WTC11 (cell line): ENCODE measurements around the gene GNLY.
"Not testable (repeated sequence)": the region's sequence is repeated elsewhere in the genome, so short reads cannot be mapped to it uniquely, and the experiment has no call there.

Source experiments
- MAX ChIP-seq: sonication (generic); formaldehyde crosslinking; IDR thresholded peaks from 2 replicates; pipeline ENCODE4 v1.8.0; 2022; ENCODE audit warnings: mild to moderate bottlenecking, missing genetic modification reagents
- NFYB ChIP-seq: sonication (generic); formaldehyde crosslinking; conservative IDR thresholded peaks from 2 replicates; pipeline ENCODE4 v1.8.0; 2022; ENCODE audit warnings: low read depth, missing genetic modification reagents
- NR2C2 ChIP-seq: sonication (generic); formaldehyde crosslinking; IDR thresholded peaks from 2 replicates; pipeline ENCODE4 v1.8.0; 2022; ENCODE audit warnings: mild to moderate bottlenecking, missing genetic modification reagents

- TF ChIP-seq NFYB; MAX; NR2C2 (CRISPR knock-in tag): not testable (repeated sequence)
These were observed 33.9 kb upstream of the GNLY start for GRCh38 chr2:85660301-85660700.
